HG02943 (cell line): ENCODE results near the gene ADAMTSL2.

ENCODE experiments used
- ATAC-seq: cut with Tn5 transposase; IDR thresholded peaks from one replicate; pipeline ENCODE4 v1.9.1; 2021; ENCODE audit warnings: mild to moderate bottlenecking, low read depth, moderate library complexity; ENCODE audit not compliant: unreplicated experiment

Gene ADAMTSL2

GRCh38 chr9:133529874-133530273 lies 4.6 kb upstream of the ADAMTSL2 start:
- ATAC-seq = no peak

GRCh38 chr9:133531293-133531692 lies 3.2 kb upstream of the ADAMTSL2 start:
- ATAC-seq = no peak

- ATAC-seq = no peak
Measured at GRCh38 chr9:133532937-133533668, 1.4 kb upstream of the ADAMTSL2 start.

- ATAC-seq = no peak
Measured at GRCh38 chr9:133533857-133534256, 647 bp upstream of the ADAMTSL2 start.

- no peak for ATAC-seq
Measured at GRCh38 chr9:133535306-133535877, 888 bp downstream of the ADAMTSL2 start.

GRCh38 chr9:133536080-133536479 lies 1.6 kb downstream of the ADAMTSL2 start:
- no peak for ATAC-seq

- no peak for ATAC-seq
Measured at GRCh38 chr9:133536536-133536935, 2.0 kb downstream of the ADAMTSL2 start.

GRCh38 chr9:133537257-133537656 lies 2.8 kb downstream of the ADAMTSL2 start:
- no peak for ATAC-seq

- ATAC-seq = no peak
Measured at GRCh38 chr9:133538176-133538575, 3.7 kb downstream of the ADAMTSL2 start.

- no peak for ATAC-seq
Measured at GRCh38 chr9:133538851-133539833, 4.6 kb downstream of the ADAMTSL2 start.

GRCh38 chr9:133539991-133540697 lies 5.6 kb downstream of the ADAMTSL2 start:
- ATAC-seq = no peak

GRCh38 chr9:133540698-133541025 lies 6.2 kb downstream of the ADAMTSL2 start:
- no peak for ATAC-seq

- no peak for ATAC-seq
Measured at GRCh38 chr9:133542002-133542401, 7.5 kb downstream of the ADAMTSL2 start.

GRCh38 chr9:133543772-133544467 lies 9.4 kb downstream of the ADAMTSL2 start:
- no peak for ATAC-seq

GRCh38 chr9:133545494-133546286 lies 11.2 kb downstream of the ADAMTSL2 start:
- no peak for ATAC-seq

GRCh38 chr9:133546287-133546680 lies 11.8 kb downstream of the ADAMTSL2 start:
- no peak for ATAC-seq

- ATAC-seq = no peak
Measured at GRCh38 chr9:133547116-133547515, 12.6 kb downstream of the ADAMTSL2 start.

GRCh38 chr9:133551446-133551845 lies 16.9 kb downstream of the ADAMTSL2 start:
- no peak for ATAC-seq

GRCh38 chr9:133552236-133552635 lies 17.7 kb downstream of the ADAMTSL2 start:
- no peak for ATAC-seq
